ENCODE results near the gene BFSP1.

Gene BFSP1

GRCh38 chr20:17497821-17498580 lies 33.2 kb downstream of the BFSP1 start:
- DNase-seq (ENCODE audit: low spot score), result no peak

GRCh38 chr20:17495826-17496225 lies 35.4 kb downstream of the BFSP1 start:
- DNase-seq (ENCODE audit: low spot score), result no peak

GRCh38 chr20:17494201-17494600 lies 37.0 kb downstream of the BFSP1 start:
- no peak for DNase-seq (ENCODE audit: low spot score)

GRCh38 chr20:17493173-17493572 lies 38.0 kb downstream of the BFSP1 start:
- DNase-seq (ENCODE audit: low spot score), result no peak

GRCh38 chr20:17491488-17491887 lies 39.7 kb downstream of the BFSP1 start:
- no peak for DNase-seq (ENCODE audit: low spot score)

- DNase-seq (ENCODE audit: low spot score), result no peak
Observed at GRCh38 chr20:17491041-17491440, 40.1 kb downstream of the BFSP1 start.

GRCh38 chr20:17490501-17490900 lies 40.7 kb downstream of the BFSP1 start:
- no peak for DNase-seq (ENCODE audit: low spot score)

GRCh38 chr20:17488916-17489600 lies 42.1 kb downstream of the BFSP1 start:
- no peak for DNase-seq (ENCODE audit: low spot score)

GRCh38 chr20:17485017-17485416 lies 46.2 kb downstream of the BFSP1 start:
- DNase-seq (ENCODE audit: low spot score), result no peak

- DNase-seq (ENCODE audit: low spot score), result no peak
Observed at GRCh38 chr20:17482536-17482935, 48.6 kb downstream of the BFSP1 start.

- no peak for DNase-seq (ENCODE audit: low spot score)
Observed at GRCh38 chr20:17481661-17482060, 49.5 kb downstream of the BFSP1 start.

GRCh38 chr20:17480696-17481095 lies 50.5 kb downstream of the BFSP1 start:
- no peak for DNase-seq (ENCODE audit: low spot score)

- no peak for DNase-seq (ENCODE audit: low spot score)
Observed at GRCh38 chr20:17479063-17479657, 52.0 kb downstream of the BFSP1 start.

GRCh38 chr20:17473659-17474058 lies 57.5 kb downstream of the BFSP1 start:
- DNase-seq (ENCODE audit: low spot score), result no peak

- DNase-seq (ENCODE audit: low spot score), result no peak
Observed at GRCh38 chr20:17471606-17472187, 59.5 kb downstream of the BFSP1 start.

GRCh38 chr20:17470973-17471372 lies 60.2 kb downstream of the BFSP1 start:
- DNase-seq (ENCODE audit: low spot score), result no peak

GRCh38 chr20:17470521-17470920 lies 60.7 kb downstream of the BFSP1 start:
- no peak for DNase-seq (ENCODE audit: low spot score)

- DNase-seq (ENCODE audit: low spot score), result no peak
Observed at GRCh38 chr20:17469246-17470030, 61.7 kb downstream of the BFSP1 start.

GRCh38 chr20:17468073-17468840 lies 62.9 kb downstream of the BFSP1 start:
- no peak for DNase-seq (ENCODE audit: low spot score)

GRCh38 chr20:17467120-17467655 lies 64.0 kb downstream of the BFSP1 start:
- DNase-seq (ENCODE audit: low spot score), result no peak

GRCh38 chr20:17466641-17467040 lies 64.5 kb downstream of the BFSP1 start:
- DNase-seq (ENCODE audit: low spot score), result no peak

Measured in D341Med (cell line).